ENCODE results near the gene ULBP1.
"Not testable (repeated sequence)": the region's sequence is repeated elsewhere in the genome, so short reads cannot be mapped to it uniquely, and the experiment has no call there.

- not testable (repeated sequence) for TF ChIP-seq POLR2A (IDR thresholded peaks at IDR 0.05; ENCODE audit: low read depth, low read length); TAF1 (IDR thresholded peaks at IDR 0.05; ENCODE audit: low read depth, low read length); POLR2AphosphoS5 (IDR thresholded peaks at IDR 0.05; ENCODE audit: low read depth, low read length); POU2F2 (IDR thresholded peaks at IDR 0.05; ENCODE audit: low read depth, low read length); PAX5 (IDR thresholded peaks at IDR 0.05; ENCODE audit: insufficient read depth, low read length, severe bottlenecking); SPI1 (IDR thresholded peaks at IDR 0.05; ENCODE audit: low read depth, low read length)
Measured at GRCh38 chr6:150017186-150017521, 53.4 kb downstream of the ULBP1 start.

All from GM12891 (cell line).